Stimulated activated CD4-positive, alpha-beta T cell treated with anti-CD3 and anti-CD28 coated beads, Interleukin-2, amount 100 ng/mL, for 24 hours (primary cell): ENCODE results near the gene IGLL1.
"Not testable (repeated sequence)": the region's sequence is repeated elsewhere in the genome, so short reads cannot be mapped to it uniquely, and the experiment has no call there.

Source experiments
- DNase-seq, 2 donors: peaks; one replicate each; pipeline ENCODE4 v3.0.0-alpha.2; 2020

Gene IGLL1

DNA sequence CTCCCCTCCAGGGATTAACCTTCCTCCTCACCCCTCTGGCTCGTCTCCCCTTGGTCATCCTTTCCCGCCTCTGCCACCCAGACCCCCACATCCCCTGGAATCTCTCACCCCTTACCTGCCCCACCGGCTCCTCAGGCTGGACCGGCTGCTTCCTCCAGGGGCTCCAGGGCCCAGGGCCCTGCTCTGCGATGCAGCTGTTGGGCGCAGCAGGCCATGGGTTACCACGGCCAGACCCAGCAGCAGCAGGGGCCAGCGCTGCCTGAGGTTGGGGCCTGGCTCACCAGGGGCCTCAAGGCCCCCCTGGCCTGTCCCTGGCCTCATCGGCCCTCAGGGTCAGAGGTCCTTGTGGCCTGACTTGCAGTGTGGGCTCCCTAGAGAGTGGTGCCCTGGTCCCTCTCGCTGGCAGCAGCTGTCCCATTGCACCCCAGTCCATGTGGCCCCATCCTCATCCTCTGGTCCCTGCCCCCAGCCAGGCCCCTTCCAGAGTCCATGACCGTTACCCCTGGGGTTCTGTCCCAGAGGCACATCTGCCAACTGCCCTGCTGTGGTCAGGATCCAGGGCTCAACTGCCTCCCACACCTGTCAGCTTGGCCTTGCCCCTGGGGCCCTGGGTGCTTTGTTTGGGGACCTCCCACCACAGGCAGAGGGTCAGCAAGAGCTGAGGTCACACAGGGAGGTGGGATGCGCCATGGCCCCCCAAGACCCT lies at the start of gene IGLL1:
Gene IGLL1, minus strand, starts transcription at position 421 of the 706 bp plus-strand sequence. Its CDS starts 100 bp downstream, at position 321.
- no peak for DNase-seq

DNA sequence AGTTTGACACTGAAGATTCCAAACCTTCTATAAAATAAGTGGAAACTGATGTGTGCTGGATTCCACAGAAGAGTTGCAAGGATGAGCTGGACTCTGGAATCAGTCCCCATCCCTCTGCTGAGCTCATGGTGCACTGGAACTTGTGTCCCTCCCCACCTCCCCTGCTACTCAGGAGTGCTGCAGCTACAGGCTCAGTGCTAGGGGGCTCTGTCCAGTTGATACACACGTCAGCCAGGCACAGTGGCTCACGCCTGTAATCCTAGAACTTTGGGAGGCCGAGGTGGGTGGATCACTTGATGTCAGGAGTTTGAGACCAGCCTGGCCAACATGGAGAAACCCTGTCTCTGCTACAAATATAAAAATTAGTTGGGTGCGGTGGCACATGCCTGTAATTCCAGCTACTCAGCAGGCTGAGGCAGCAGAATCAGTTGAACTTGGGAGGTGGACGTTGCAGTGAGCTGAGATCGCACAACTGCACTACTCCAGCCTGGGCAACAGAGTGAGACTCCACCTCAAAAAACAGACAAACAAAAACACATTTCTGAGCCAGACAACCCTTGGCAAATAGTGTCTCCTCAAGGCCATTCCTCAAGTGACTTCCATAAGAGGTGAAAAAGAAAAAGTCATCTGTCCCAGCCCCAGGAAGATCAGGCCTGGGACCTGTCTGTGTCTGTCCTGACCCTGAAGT lies 48.1 kb upstream of the IGLL1 start:
- DNase-seq = not testable (repeated sequence)

DNA sequence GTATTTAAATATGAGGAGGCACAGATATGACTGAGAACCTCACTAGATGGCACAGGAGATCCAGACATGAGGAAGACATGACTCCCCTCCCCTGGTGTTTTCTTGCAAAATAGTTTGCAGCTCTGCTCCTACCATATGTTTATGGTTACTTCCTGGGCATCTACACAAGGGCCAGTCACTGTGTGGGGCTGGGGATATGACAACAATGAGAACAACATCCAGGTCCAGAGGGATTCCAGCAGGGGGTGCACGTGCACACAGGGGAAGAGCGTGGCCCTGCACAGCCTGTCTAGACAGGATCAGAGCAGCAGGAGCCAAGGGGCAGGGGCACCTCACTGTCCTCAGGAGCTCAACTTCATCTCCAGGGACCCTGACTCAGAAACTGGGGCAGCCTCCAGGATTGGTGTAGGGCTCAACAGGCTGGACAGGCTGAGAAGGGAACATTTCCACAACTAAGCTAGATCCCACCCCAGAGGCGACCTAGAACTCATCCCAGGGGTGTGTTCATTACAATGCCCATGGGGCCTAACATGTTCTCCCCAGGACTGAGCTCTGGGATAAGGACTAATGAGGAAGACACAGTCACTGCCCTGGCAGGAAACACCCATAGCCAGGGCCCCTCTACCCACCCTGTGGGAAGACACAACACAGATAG lies 47.4 kb upstream of the IGLL1 start:
- DNase-seq = peak; percentile 68 to 70

DNA sequence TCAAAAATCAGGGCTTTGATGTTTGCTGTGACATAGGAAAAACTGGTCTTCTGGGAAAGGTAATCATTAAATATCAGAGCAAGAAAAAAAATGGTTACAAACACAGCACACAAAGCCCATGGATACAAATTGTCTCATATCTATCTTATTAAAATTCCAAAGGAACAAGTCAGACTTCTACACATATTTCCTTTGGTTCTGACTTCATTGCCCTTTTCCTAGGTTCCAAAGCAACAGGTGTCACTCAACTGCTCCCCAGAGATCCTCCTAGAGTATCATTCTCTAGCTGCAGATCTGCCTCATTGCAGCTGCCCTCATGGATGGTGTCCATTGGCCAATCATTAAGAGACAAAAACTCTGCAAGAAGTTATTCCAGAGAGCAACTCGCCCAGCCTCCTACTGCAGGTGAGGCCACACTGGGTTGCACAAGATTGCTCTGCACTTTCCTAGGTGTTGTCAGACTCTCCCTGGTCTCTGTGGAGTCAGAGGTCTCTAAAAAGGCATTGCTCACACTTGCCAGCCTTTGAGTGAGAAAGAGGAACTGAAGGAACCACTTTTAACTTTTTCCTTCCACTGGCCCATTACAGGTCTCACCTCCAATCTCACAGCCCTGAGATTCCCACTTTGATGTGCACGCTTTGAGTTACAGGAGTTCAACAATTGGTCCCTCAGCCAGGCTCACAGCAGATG lies 46.3 kb upstream of the IGLL1 start:
- DNase-seq = no peak

DNA sequence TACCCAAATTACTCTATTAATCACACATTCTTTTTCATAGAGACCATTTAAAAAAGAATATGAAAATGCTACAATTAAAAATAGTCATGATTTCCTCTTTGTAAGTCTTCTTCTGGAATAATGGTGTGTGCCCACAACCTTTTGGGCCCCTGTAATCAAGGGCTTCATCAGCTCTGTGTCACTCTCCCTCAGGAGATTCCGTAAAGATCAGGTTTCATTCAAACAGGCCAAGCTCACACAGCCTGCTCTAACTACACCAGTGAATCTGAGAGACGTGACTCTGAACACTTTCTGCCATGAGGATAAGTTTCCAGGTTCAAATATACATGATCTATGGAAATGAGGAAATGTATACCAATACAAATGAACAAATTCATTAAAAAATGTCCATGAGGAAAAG lies 42.5 kb upstream of the IGLL1 start:
- no peak for DNase-seq

DNA sequence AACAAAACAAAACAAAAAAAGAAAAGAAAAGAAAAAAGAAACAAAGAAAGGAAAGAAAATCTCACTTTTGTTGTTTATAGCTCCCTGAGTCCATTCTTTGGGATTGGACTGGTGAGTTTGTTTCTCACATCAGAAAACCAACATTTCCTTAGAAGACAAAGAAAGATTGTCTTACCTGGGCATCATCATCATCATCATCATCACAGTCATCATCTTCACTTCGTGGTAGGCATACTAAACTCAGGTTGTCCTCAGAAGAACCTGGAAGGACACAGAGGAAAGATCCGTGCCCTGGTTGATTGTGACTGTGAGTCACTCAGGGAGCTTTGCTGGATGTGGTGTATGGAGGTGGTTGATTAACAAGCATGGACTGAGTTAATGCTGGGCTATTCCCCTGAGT lies 41.8 kb upstream of the IGLL1 start:
- not testable (repeated sequence) for DNase-seq

DNA sequence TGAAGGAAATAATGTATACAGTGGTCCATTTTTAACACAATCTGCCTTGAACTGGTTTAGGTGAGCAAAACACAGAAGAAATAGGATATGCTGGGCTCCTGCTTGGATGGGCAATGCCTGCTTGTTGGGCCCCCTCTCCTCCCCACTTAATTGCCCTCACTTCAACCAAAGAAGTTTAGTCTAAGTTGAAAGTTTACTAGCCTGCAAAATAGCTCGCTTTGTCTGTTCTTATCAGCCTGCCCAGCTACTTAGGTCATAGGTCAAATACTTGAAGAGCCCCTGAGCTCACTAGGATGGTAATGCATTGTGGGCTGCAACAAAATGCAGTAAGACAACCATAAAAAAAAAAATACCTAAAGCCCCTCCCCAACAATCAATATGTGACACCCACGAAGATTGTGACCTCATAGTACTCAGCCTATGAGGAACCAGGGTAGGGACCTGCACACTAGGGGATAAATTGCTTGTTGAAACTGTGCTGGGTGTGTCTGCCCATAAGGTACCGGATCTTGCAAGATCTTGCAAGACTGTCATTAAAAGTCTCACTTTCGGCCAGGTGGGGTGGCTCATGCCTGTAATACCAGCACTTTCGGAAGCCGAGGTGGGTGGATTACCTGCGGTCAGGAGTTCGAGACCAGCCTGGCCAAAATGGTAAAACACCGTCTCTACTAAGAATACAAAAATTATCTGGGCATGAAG lies 41.1 kb upstream of the IGLL1 start:
- DNase-seq = no peak

DNA sequence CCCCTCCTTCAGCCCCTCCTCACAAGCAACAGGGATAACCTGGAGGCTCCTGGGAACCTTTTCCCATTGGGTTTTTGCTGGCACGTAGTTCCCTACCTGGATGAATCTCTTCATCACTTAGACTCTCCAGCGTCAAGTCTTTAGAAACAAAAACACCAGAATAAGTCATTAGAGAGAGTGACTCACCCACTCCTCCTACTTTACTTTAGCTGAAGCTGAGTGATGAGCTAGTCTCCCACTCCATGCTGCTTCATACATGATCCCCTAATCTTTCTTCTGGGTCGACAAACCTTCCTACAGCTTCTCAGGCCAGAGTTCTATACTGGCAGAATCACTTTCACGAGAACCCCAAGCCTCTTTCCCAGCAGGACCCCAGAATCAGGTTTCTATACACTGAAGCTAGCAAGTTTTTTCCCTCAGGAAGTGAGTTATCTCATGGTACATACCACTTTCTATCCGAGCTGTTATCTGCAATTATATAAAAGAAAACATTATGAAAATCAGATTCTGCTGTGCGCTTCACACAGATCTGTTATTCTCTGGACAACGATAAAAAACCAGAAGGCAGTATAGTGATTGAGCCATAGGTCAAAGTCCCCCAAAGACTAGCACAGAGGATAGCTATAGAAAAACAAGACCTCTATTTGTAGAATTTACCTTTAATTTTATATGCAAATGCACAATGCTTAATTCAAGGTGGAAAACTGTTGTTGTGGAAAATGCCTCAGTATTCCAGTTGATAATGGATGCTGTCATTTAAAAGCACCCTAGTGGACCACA lies 33.3 kb upstream of the IGLL1 start:
- no peak for DNase-seq

DNA sequence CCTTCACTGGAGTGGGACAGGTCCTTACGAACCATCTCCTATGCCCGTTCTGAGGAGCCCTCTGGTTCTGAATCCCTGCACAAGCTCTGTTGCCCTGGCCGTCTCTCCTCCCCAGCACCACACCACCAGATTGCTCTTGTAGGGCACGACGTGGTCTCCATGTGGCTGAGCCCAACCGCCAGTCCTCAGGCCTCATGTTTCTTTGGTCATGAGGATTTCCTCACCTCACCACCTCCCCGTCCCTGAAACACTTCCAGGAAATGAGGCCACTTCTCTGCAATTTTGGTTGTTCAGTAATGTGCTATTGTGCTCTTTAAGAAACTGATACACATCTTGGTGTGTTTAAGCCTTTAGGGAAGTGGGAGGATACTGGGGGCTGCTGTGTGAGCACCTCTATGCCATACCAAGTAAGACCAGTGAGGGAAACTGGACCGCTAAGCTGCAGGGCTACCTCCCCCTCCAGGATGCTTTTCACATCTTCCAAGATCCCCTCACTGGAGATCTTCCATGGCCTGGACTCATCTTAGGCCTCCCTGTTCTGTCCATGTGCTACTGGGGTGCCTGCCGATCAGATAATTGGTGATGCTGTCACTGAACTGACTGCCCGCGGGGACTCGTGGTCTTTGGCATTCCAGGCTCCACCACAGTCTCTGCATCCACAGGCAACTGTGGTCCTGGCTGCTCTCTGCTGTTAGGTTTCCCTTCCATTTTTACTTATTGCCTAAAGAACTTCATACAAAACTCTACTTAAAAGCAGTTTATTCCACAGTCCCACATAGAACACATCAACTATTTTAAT lies 30.1 kb upstream of the IGLL1 start:
- DNase-seq = no peak

DNA sequence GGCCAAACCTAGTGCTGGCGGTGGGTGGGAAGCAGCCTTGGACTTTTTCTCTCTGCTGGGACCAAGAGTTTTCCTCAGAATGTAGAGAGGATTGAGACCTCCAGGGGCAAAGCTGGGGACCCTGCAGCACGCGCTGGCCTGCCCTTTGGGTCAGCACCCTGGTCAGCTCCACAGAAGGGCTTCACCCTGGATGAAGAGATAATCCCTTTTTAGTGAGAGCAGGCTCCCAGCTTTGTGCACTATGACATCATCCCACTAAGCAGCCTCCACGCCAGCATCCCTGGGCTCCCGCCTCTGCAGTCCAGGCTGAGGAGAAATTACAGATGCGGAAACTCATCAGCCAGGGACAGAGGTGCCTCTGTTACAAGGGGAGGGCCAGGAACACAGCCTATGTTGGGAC lies 28.5 kb upstream of the IGLL1 start:
- DNase-seq = no peak

DNA sequence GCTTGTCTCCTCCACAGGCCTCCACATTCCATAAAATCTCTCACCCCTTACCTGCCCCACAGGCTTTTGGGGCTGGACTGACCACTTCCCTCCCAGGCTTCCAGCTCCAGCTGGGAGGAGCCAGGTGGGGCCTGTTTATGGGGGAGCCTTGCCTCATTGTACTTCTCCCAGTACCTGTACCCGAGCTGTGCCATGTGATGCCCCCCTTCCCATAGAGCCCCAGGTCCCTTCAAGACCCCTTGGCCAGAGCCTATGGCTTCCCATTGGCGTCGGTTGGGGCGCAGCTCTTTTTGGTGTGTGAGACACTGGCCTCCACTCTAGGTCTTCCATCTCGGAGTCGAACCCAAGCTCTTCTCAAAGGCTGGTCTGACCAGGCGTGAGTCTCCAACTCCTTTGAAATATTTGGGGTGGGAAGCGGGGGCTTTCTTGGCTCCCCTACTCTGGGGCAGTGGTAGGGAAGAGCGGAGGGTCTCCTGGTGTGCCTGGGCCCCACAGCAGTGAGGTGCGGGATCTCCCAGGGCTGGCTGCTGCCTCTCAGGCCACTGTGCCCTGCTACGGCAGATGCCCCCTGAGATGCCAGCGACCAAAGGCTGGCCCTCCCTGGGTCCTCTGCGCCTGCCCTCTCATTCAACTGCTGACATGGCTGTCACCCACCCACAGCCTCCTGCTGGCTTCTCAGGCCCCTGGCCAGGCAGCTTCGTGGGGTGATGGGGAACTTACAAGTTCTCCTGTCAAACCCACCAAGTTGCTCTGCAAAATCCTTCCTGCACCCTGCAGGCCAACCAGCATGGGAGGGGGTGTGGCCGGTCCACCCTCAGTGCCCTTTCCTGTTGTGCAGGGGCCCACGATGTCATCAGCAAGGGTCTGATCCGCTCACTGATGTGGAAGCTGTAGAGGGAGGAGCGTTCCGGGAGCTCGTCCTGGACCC lies 26.4 kb upstream of the IGLL1 start:
- DNase-seq = no peak

DNA sequence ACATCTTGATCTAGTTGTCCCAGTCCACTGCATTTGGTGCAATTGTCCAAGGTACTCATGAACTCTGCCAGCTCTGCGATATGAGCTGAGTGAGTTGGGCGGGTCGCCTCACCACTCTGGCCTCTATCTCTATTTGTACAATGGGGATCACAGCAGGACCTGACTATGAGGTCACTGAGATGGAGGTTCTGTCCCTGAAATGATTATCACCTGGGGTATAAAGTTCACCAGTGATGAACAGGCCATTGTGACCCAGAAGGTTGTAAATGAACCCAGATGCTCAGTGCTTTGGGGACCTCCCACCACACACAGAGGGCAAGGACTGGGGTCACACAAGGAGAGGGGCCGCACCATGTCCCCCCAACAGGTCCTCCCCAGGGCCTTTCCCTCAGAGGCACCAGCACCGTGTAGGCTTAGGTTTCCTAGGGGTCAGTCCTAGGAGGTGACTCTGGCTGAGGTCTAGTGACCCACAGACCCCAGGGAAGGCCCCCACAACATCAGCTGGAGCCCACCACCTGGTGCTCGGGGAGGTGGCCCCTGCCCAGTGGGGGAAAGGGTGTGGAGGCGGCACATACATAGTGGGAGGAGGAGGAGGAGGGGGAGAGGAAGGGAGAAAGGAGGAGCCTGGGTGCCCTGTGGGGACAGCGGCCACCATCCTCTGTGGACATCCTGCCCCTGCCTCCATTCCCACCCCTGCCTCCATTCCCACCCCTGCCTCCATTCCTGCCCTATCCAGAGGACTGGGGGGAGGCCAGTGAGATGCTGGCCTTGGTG lies 25.0 kb upstream of the IGLL1 start:
- DNase-seq = no peak

DNA sequence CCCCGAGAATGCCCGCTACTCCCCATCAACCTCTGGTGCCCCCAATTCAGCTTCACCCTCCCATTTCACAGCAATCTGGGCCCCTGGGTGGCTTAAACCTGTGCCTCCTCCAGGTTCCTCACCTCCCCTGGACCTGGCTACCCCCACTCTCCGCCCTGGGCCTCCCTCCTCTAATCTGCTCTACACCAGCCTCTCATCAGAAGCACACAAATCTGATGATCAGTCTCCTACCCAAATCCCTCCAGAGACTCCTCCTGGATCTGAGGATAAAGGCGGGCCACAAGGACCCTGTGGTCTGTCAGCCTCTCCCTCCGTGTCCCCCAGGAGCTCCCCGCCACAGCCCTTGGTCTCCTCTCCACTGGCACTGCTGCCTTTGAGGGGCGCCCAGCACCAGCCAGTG lies 23.2 kb upstream of the IGLL1 start:
- DNase-seq = no peak

DNA sequence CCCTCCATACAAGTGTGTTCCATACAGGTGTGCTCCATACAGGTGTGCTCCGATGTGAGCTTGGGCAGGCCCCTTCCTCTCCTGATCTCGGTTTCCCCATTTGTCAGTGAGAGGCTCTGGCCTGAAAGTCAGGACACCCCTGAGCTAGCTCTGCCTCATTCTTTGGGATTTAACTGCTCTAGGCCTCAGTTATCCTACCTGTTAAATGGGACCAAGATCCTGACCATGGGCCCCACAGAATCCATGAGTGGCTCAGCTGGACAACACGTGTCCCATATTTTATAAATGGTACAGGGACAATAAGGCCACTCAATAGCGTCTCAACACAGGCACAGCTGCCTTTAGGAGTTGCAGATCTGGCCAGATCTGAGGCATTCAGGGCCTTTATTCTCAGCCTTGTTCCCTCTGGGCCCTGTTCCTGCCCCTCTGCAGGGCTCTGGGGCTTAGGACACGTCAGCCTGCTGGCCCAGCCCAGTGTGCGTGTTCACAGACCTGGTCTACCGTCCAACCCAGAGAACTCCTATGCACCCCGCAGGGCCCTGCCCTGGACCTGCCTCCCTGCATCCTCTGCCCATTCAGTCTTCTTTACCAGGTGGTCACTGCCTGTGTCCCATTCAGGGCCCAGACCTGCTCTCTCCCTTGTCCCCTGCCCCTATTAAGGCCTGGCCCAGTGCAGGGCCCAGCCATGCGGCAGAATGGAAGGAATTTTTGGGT lies 18.9 kb upstream of the IGLL1 start:
- DNase-seq = no peak

DNA sequence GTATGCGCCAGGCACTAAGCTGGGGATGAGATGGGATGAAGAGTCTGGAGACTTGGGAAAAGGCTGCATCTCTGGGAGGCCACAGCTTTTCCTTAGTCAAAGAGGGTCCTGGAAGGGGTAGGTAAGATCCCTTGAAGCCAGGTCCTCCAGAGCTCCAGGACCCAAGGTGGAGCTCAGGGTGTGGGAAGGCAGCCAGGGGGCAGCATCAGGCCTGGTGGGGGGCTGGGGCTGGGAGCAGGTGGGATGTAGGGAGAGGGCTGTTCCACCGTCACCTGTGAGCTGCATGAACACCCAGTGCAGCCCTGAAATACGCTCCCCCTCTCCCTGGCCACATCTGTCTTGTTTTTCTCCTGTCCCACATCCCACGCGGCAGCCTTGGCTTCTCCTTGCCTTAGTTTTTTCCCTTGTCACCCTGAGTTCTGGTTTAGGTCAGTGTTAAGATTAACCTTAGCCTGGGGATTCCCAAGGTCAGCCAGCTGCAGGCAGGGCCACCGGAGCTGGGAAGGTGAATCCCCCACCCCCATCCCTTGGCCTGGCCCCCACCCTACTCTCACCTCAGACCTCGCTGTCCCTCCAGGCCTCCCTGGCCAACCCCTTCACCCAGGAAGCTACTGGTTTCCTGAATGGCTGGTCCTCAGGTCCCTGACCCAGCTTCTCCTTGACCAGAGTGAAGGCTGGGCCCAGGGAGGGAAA lies 17.6 kb upstream of the IGLL1 start:
- DNase-seq = not testable (repeated sequence)

DNA sequence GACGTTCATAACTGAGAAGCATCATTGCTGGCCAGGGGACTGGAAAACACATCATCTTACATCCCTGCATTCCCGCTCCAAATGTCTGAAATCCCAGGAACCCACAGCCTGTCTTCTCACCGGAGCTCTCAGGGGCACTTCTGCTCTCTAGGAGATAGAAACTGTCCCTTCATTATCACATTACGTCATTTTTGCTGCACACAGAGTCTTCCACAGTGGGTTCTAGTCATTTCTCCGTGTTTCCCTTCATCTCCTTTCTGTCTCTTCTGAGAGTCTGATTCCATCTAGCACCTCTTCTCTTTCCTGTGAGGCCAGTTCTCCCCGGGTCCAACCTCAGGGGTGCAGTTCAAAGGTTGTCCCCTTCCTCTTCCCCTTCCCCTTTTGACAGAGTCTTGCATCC lies 15.8 kb upstream of the IGLL1 start:
- not testable (repeated sequence) for DNase-seq

DNA sequence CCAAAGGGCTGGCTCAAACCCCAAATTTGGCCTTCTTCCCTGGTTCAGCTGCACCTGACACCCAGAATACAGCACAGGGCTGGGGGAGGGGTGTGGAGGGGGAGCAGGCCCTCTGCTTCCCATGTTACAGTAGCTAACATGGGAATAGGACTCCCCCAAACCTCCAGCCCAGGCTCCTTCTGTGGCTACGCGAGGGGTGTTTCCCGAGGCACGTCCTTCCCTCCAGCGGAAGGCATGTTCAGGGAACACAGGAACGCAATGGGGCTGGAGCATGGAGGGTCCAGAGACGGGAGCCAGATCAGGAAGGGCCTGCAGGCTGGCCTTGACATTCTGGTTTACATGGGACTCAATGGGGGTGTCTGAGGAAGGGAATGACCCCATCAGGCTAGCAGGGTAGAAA lies 11.8 kb upstream of the IGLL1 start:
- DNase-seq = no peak
